Stimulated activated CD8-positive, alpha-beta memory T cell treated with anti-CD3 and anti-CD28 coated beads, Interleukin-4, amount 100 ng/mL, for 48 hours (primary cell): ENCODE results near the gene CHRNA5.
A peak's percentile ranks its signal among the peaks of the same experiment; 100 is the strongest.

Source experiments
- DNase-seq: peaks from one replicate; pipeline ENCODE4 v3.0.0-alpha.2; 2020

The CHRNA5 gene

DNA sequence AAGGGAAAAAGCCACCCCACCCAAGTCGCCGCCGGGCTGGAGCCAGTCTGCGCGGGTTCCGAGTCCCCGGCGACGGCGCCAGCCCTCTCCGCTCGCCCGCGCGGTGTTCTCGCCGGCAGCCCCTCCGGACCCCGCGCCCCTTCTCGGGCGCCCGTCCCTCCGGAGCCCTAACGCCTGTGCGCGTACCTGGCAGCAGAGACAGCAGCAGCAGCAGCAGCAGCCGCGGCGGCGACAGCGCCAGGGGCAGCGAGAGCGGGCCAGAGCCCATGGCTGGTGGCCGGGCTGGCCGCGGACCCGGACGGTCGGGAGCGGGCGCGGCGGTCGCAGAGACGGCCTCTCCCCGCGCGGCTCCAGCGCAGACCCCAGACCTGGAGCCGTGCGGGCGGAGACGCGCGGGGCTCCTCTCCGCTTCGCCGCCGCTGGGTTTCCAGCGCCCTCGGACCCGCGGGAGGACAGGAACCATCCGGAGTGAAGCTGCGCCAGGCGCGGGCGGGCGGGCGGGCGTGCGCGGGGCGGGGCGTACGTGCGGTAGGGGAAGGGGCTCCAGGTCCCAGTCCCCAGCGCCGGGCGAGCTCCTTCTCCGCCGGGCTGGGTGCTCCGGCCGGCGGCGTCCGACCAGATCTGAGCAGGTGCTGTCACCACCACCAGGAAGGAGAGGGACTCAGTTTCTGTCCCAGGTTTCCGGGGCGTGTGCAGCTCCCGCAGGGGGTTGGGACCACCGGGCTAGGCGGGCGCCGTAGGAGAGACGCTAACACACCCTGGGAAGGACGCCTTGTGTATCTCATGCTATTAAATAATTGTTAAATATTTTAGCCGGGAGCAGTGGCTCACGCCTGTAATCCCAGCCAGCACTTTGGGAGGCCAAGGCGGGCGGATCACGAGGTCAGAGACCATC lies 55.5 kb downstream of the CHRNA5 start, which contains the start of gene CHRNA3:
TSS of gene CHRNA3 (minus strand) at position 470 of the 895 bp plus-strand sequence. CDS start at position 268, 202 bp downstream.
- no peak for DNase-seq

DNA sequence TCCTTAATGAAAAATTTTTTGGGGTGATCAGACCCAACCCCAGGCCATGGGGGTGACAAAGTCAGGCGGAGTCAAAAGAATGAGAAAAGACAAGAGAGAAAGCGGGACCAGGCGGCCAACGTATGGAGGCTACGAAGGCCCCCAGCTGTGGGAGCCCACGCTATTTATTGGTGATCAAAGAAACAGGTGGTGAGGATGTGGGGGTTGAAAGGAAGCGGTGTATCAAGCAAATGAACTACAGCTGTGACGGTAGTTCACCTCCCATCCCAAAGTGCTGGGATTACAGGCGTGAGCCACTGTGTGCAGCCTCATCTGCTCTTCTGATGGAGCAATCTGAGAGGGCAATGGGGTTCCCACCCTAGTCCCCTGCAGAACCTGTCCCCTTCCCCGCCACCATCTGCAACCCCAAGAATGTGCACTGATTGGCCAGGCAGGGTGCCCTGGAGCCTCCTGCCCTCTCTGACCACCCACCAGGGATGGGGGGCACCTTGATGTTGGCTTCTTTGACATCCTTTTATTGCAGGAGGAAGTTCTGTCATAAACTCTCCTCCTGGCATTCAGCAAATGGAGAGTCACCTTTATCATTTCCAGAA lies 56.6 kb downstream of the CHRNA5 start:
- DNase-seq = no peak

DNA sequence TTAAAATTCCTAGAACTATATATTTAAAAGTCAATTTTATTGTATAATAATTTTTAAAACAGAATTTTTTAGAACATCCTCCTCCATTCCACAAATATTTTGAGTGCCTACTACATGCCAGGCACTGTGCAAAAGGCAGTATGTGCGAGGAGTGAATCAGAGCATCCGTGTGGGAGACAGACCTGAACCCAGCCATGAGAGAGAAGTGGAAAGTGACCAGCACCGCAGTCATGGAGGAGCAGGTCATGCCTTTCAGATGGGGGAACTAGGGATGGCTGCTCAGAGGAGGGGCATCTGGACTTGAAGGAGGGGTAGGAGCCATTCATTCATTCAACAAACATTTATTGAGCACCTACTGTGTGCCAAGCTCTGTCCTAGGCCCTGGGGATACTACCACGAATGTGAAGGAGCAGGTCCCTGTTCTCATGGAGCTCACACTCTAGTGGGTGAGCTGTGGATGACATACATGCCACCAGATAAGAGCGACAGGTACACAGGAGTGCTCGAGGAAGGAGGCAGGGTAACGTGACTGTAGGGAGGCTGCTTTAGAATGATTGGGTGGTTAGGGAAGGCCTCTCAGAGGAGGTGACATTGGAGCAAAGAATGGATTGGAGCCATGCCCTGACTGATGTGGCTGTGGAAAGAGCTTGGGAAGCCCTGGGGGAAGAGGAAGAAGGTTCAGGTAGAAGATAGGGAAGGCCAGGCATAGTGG lies 58.6 kb downstream of the CHRNA5 start:
- no peak for DNase-seq

DNA sequence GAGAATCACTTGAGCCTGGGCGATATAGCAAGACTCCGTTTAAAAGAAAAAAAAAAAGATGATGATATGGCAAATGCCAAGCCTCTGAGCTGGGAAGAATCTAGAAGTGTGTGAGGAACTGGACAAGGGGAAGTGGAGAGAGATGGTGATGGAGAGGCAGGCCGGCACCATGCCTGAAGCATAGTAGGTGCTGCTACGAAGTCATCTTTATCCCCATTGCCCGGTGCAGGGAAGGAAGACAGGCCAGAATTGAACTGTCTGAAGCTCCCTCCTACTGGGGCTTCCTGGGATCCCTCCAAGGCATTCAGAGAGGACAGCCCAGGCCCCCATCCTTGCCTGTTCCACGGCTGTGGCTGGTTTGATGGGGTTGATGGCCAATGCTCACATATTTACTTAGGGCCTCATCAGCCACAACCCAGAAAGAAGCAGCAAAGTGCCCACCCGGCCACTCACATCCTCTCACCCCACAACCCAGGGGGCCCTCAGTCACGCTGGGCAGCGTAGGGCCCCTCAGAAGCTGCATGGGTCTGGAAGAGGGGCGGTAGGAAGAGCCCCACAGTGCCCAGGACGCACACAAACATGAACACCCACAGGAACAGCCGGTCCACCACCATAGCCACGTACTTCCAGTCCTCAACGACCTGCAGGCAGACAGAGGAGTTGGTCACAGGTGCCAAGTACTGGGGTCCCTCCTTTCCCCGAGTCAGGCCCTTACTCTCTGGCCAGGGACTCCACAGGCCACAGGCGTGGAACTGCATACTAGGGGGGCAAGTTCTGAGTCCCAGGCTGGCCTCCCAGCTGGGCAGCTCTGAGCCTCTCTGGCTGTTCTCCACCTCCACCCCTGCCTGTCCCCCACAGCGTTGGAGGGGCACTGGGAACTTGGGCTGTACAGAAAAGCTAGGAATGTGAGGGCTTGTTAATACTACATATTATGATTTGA lies 59.6 kb downstream of the CHRNA5 start:
- no peak for DNase-seq

DNA sequence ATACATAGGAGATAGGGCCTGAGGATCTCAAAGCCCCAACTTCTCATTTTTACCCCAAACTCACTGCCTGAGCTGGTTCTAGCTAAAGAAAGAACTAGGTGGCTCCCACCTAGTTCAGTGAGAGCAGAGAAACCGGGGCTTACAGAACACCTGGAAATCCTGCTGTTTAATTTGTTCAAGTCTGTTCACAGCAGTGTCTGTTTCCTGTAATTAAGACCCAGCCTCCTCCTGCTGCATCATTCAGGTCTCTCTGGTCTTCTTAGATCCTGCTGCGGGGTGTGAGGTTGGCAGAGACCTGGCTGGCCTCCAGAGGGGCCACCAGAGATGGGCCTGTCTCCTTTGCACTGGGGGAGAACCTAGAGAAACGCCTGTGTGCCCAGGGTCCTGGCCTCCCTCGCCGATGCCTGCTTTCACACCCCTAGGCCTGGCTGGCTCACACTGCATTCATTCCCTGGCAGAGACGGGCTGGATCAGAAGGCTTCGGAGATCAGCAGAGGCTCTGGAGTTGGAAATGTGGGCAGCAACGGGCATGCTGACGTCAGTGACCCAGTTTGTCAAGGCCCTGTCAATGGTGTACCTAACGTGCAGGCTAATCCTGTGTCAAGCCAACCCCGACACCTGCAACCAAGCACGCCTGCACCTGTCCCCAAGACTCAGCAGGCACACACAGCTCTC lies 60.4 kb downstream of the CHRNA5 start:
- no peak for DNase-seq

DNA sequence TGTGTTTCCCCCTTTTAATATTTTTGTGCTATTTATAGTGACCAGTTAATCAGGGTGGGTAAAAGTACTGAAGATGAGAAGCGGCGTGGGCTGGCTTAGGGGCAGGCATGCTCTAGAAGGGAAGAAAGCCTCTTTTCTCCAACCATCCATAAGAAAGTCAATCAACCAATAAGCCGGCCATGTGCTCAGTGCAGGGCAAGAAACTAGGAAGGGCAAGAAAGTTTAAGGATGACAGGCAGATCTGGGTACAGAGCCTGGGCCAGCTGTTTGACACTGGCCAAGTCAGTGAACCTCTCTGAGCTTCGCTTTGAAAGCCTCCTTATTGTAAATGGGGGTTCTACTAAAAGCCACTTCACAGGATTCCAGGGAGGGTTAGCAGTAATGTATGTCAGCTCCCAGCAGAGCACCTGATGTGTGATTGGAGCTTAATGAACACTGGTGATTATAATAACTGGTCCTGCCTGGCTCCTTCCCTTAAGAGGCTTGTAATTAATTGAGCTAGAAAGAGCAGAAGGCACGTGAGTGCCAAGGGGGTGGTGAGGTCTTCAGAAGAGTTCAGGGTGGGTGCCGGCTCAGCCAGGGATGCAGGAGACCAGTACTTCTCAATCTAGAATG lies 61.2 kb downstream of the CHRNA5 start:
- DNase-seq = no peak

DNA sequence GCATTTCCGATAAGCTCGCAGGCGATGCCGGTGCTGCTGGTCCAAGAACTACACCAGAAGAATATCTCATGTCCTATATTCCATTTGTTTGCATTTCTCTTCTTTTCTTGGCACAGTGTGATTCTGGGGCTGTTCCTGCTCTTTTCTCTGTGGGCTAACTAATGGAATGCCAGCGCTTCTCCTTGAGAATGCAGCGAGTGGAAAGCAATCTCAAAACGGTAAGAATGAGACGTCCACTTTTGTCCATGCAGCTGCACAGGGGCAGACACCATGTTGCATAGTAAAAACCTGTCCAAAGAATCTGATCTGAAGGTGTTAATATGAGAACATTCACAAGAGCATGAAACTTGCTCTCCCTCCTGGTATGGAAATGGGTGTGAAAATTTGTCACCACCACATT lies 62.0 kb downstream of the CHRNA5 start:
- DNase-seq = no peak

DNA sequence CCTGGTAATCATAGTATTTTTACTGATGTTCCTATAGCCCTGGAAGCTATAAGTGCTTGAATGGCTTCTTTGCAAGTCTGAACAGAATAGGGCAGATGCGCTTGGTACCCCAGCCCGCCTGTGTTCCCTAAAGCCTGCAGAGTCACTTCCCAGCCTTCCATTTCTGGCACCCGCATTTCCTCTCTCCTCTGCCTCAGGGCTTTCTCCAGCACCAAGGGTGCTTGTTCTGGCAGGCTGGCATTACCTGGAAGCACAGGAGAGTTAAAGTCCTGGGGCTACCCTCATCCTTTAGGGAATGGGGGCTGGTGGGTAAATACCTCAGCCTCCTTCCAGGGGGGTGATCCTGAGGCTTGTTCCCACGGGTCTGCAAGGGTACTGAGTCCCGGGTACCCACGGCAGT lies 62.9 kb downstream of the CHRNA5 start:
- no peak for DNase-seq

DNA sequence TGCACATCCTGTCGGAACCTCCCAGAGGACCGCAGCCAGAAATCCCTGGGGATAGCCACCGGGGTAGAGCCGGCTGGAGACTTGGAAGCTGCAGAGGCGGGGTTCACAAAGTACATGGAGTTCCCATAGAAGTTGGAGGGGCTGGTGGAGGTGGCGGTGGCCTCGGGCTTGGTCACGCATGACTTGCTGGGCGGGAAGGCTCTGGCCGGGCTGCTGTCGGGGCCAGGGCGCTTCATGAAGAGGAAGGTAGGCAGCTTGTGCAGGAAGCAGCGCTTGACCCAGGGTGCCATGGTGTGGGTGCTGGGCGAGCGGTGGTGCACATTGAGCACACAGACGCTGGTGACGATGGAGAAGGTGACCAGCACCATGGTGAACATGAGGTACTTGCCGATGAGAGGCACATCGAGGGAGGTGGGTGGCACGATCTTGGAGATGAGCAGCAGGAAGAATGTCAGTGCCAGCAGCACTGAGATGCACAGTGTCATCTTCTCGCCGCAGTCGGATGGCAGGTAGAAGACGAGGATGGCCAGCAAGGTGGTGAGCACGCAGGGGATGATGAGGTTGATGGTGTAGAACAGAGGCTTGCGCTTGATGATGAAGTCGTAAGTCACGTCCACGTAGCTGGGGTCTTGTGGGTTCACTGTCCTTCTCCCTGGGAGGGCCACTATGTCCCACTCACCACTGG lies 63.9 kb downstream of the CHRNA5 start:
- DNase-seq = no peak

DNA sequence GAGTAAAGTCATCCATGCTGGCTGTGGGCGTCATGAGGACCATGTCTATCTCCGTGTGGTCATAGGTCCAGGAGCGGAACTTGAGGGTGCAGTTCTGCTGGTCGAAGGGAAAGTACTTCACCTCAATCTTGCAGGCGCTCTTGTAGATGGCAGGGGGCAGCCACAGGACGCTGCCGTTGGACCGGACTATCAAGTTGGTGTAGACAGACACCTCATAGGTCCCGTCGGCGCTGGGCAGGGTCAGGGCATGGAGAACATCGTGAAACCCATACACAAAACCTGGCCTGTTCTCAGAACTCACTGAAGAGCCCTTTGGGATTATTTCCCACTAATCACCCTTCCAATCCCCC lies 64.4 kb downstream of the CHRNA5 start:
- no peak for DNase-seq

DNA sequence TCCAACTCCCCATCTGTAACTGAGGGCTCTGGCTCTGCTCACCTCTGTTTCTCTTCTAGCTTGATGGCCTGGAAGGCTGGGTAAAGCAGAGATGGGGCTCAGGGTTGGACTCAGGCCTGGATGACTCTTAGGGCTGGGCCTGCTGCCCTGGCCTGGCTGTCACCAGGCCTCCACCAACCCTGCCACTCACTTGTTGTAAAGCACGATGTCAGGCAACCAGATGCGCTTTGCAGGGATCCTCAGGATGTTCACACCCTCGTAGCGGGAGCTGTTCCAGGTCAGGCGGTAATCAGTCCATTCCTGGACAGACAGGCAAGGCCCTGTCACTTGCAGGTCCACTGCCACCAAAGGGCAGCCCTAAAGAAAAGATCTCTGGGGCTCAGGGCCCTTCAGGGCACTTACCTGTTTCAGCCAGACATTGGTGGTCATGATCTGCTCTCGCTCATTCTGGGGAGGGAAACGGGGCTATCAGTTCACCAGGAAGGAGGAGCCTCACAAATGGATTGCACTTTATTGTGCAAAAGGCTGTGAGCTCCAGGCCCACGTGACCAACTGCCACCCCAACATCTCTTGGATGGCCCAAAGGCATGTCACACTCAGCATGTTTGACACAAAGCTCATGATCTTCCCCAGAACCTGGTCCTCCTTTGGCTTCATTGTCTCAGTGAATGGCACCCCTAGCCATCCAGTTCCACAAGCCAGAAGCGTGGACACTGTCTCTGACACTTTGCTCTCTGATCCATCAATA lies 65.7 kb downstream of the CHRNA5 start:
- DNase-seq = no peak

DNA sequence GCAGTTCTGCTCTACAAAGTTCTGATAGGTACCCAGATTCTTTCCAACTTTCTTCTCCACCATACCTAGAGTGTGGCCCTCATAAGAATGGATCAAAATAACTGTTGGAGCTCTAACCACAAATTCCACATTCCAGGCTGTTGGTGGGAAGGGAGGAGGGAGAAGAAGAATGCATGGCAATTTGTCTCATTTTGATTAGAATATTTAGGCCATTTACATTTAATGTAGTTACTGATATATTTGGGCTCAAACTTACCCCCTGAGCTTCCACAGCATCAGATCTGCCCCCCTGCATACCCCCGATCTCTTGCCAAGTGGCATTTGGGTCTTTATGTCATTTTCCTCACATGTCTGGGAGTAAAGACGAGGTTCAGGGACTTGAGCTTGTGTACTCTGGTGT lies 68.0 kb downstream of the CHRNA5 start:
- no peak for DNase-seq

DNA sequence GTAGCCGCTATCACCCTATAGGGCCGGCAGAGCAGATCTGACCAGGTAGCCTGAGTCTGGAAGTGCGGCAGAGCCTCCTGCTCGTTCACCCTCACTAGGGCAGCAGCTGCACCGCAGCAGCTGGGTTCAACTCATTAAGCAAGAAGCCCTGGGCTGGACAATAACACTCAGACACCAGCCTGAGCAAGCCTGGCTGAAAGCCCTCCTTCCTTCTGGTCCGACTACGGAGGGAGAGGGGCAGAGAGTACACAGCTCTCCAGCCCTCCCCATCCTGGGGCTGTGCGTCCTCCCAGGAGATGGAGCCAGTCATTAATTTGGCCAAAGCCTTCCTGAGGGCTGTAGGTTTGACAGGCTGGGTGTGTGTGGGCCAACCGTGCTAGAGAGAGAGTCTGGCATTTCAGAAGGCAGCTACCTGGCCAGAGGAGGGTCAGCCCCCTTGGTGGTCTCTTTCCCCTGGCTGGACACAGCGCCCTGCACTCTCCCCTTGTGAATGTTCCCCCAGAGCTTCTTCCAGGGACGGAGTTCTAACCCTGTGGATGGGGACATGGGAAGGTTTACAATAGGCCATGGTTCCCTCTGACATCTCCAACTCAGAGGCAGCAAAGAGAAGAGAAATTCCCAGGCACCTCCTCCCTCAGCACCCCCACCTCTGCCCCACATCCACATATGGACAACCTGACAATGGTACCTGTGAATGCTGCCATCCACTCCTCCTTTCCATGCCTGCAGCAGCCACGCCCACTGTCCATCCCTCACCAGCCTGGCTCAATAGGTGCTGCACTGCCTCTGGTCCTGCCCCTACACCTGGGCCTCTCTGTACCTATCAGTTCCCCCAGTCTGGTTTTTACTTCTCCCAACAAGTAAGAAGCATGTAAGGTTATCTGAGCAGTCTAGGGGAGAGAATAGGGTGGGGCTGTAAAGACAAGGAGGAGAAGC lies 69.2 kb downstream of the CHRNA5 start:
- no peak for DNase-seq

DNA sequence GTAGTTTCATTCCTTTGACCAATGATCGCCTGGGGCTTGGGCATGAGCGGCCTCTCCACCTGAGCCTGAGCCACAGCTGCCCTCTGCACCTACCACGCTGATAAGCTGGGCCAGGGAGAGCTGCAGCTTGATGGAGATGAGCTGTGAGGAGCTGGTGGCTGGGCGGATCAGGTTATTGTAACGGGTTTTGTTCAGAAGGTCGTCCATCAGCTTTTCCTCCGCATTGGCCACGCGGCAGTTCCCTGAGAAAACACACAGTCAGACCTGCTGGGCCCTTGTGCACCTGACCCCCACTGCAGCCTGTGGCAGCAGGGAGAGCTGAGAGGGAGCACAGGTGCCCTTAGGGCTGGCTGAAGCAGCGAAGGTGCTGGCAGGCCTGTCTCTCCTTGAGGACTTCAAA lies 70.0 kb downstream of the CHRNA5 start:
- no peak for DNase-seq

DNA sequence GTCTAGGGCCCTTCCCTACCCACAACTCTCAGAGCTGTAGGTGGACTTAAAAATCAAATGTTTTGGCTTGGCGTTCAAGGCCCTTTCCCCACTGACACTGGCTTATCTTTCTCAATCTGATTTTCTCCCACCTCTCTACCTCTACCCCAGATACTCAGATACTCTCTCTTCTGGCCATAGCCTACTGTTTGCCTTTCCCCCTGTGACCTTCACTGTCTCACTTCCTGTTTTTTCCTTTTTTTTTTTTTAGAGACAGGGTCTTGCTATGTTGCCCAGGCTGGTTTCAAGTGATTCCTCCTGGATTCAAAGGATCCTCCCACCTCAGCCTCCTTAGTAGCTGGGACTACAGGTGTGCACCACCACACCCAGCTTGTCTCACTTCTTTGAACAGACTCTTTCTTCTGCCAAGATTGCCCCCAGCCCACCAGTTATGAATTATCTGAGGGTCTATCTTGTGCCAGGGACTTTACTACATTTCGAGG lies 71.1 kb downstream of the CHRNA5 start:
- no peak for DNase-seq

DNA sequence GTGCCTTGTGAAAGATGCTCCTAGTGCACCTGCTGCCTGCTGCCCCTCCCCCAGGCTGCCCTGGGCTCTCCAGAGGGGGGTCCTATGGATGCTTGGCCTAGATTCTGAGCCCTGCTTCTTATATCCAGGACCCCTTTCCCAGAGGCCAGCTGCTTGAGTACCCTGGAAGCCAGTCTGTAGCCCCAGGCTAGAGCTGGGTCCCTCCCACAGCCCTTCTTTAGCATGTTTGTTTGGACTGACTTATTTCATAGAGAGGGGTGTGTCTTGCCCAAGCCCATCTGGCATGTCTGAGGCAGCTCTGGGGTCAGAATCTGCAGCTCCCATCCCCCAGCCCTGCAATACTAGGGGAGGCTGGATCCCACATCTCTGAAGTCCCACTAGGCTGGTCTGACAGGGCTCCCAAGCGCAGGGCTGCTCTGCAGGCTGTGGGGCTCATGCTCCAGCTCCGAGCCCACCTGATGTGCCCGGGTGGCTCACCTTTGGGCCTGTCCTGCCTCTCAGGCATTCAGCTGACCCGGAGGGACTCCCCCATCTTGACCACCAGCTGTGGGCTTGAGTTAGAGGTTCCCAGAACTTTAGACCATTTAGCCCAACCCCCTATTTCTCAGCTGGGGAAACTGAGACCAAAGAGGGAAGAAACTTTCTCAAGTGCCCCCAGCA lies 72.6 kb downstream of the CHRNA5 start:
- no peak for DNase-seq

DNA sequence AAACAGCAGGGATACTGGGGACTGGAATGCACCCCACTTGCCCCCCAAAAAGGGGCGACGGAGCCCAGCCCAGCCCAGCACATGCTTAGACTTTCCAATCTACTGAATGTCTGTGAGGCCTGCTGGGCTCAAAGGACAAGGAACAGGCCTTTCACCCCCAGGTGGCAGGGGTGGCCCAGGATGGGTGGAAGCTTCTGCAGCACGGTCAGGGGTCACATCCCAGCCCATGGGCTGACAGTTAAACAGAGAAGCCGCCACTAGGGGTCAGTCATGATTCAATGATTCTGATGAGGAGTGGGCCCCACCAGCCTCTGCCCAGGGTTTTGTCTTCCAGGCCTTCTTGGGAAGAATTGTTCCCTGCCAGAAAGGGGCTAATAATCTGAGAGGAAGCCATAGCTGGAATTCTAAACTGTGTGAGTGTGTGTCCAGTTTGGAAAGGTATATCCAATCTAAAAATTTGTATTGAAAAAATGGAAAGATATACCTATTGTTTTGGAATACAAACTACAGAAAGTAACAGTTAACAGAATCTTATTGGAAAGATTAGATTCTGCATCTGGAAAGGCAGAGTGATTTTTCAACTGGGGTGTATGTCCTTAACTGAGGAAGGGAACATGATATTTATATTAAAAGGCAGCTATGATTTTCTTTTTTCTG lies 73.5 kb downstream of the CHRNA5 start:
- peak; percentile 77 for DNase-seq
